ENCODE data around the gene MME.
"Not testable (repeated sequence)": the region's sequence is repeated elsewhere in the genome, so short reads cannot be mapped to it uniquely, and the experiment has no call there.

Gene MME

DNA sequence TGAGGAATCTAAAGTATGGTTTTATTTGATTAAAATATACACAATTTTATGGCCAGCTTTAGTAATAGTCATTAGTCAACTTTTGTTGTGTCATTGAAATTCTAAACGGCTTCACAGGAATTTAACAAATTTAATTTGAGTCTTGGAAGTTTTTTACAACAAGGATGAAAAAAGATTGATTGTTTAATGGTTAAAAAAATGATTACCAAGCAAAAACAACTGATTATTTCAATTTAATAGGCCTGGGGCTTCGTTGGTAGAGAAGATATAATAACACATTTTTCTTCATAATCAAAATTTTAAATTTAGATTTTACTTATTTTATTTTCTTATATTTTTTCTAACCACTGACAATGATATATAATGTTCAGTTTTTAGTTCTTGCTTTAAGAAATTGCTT is 4.4 kb downstream of the MME start:
- no peak for DNase-seq (ENCODE audit: low read depth)

DNA sequence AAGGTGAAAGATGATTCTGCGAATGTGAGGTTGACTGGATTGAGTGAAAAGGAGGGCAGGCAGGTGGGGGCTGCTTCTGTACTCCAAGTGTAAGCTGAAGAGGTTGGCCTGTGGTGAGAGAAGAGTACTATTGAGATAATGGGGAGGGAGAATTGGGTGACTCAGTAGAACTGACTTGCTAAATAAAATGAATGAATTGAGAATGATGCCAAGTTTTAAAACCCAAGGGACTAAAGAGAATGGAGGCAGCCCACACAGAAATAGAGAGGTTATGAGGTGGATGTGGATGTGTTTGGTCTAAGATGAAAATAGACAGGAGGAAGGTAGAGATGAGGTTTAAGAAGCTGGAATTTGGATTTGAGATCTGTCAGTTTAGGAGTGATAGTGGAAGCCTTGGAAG is 5.9 kb downstream of the MME start:
- DNase-seq (ENCODE audit: low read depth): no peak

DNA sequence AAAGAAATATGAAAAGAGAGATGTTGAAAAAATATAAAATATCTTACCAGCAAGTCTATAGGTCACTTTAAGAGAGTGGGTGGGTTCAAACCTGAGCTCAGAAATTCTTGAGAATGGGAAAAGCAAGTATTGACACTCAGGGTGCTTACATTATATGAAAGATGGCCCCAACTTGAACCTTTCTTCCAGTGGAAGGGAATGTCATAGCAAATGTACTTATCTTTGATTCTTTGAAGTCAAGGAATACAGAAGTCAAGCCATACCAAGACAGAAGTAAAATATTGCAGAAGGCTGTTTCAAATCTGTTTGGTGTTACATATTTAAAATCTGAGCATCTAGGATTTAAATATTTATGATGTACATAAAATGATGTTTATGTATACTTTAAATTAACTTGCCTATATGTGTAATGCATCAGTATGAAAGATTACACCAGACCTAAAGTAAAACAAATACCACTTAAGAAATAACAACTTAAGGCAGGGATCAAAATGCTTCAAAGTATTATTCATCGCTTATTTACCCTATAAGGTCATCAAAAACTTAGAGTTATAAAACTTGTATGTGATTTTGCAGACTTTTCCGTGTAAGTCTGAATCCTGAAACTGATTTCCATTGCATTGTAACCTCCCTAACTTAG is 8.7 kb downstream of the MME start:
- DNase-seq (ENCODE audit: low read depth): no peak

DNA sequence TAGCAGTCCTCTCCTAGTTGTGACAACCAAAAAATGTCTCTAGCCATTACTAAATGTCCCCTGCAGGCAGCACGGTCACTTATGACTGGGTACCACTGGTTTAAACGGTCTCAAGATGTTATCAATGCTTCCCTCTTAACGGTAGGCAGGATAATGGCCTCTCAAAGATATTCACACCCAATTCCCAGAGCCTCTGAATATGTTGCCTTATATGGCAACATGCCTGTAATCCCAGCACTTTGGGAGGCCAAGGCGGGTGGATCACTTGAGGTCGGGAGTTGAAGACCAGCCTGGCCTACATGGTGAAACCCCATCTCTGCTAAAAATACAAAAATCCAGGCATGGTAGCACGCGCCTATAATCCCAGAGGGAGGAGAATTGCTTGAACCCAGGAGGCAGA is 9.4 kb downstream of the MME start:
- no peak for DNase-seq (ENCODE audit: low read depth)

DNA sequence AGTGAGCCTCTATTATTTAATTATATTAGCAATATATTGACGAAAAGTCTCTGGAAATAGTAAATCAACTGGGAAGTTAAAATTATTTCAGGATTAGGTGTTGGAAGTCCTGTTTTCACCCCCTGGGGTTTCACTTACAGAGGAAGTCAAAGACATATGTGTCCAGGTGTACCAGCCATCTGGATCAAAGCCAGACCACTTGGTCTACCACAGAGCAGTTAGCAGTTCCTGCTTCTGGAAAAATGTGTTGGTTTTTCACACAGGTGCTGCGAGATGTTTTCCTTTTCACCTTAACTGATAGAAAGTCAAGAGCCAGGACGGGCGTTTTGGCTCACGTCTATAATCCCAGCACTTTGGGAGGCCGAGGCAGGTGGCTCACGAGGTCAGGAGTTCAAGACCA is 13.1 kb downstream of the MME start:
- no peak for DNase-seq (ENCODE audit: low read depth)

DNA sequence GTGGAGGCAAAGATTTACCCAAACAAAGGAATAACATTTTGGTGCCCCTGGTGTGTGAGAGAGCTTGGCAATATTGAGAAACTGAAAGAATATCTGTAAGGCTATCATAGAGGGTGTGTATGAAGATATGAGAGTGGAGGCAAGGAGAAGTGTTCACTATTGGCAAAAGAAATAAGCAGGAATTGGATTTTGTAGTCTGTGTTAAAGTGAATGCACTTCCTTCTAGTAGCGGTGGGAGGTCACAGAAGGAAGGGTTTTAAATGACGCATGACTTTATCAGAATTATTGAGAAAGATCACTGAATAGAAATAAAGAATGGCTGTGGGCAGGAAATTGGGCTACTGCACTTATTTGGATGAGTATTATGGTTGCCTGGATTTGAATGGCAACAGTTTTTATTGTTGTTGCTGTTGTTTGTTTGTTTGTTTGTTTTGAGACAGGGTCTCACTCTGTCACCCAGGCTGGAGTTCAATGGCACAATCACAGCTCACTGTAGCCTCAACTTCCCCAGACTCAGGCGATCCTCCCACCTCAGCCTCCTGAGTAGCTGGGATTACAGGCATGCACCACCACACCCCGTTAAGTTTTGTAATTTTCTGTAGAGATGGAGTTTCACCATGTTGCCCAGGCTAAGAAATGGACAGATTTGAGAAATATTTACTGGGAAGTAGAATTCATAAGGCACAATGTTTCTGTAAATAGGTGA is 16.3 kb downstream of the MME start:
- DNase-seq (ENCODE audit: low read depth): no peak

DNA sequence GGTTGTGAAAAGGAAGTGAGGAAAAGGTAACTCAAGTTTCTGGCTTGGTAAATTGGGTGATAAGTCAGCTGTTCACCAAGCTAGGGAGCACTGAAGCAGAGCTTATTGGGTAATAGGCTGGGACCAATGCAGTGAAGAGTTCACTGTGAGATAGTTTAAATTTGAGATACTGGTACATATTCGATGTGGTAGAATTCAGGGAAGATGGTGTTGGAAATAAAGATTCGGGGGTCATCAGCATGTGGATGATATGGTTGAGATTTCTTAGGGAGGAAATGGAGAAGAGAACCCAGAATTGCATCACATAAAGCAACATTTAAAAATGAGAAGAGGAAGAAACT is 16.9 kb downstream of the MME start:
- DNase-seq (ENCODE audit: low read depth): no peak

DNA sequence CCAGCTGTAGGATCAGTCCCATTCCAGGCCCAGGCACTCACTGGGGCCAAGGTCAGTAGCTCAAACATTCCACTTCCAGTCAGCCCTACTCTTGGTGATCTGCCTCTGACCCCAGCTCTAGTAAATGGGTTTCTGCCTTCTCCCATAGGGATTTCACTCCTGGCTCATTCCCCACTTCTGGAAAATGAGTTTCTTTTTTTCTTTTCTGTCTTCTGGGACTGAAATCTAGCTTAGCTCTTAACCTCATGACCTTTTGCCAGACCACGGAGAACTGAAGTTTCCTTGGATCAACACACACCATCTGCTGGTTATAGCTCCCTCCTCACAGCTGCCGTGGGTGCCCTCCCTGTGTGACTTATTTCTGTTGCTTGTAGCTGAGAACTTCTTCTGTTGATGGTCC is 21.3 kb downstream of the MME start:
- peak; percentile 39 for DNase-seq (ENCODE audit: low read depth)

DNA sequence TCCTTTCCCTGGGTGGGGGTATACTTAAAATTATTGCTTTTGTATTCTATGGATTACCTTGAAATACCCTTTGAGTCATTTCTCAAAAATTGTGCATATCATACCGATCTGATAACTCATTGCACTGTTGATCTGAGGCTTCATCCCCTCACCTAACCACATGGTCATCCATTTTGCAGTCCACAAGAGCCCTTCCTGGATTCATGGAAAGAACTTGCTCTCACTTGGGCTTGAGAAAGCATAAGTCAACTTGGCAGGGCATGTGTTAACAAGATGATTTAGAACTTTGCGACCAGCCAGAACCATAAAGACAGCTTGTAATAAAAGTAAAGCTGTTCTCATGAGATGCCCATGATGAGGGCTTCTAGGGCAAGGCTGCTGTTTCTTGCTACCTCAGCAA is 22.2 kb downstream of the MME start:
- DNase-seq (ENCODE audit: low read depth): peak; percentile 80

DNA sequence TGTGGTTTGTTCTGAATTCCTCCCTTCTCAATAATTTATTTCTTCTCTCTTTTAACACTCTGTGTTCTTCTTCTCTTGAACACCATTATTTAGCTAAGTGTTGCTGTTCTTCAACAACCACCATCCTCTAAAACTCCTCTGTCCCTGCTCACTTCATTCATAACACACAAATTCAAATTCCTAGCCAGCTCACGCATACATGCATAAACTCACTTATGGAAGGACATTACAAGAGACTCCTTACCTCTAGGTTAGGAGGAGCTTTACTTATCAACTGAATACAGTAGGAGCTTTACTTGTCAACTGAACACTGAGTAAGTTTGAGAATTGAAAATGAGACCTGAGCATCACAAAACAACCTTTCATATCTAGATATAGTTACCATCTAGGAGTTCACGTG is 23.6 kb downstream of the MME start:
- DNase-seq (ENCODE audit: low read depth): no peak

DNA sequence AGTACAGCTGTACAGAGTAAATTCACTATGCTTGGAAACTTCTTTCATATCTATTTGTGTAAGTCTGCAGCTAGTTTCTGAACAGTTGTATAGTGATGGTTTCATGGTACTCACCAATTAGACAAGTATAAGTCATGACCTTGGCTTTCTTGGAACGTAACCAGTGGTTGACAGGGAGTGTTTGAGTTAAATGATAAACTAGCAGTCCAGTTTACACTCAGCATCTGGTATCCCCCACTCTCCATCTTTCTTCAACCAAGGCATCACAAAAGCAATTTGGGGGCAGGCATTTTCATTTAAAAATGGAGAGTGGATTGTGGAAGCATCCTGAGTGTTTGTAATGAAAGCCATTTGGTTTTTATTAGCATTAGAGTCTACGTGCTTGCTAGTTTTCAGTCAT is 26.0 kb downstream of the MME start:
- DNase-seq (ENCODE audit: low read depth): no peak

DNA sequence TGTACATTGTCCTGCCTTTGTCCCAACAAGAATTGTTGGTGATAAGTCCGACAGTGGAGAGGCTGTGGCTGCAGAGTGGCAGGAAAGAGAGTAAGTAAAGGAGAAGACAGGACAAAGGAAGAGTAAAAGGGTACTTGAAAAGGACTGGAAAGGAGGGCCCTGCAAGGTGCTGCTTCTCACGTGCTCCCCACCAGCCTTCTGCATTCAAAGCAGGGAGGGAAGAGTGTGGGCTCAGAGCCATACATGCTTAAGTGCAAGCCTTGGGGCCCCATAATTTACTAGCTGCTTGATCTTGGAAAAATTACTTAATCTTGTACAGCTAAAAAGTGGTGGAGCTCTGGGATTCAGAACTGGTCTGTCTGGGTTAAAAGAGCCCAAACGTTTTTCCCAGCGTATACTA is 29.9 kb downstream of the MME start:
- no peak for DNase-seq (ENCODE audit: low read depth)

DNA sequence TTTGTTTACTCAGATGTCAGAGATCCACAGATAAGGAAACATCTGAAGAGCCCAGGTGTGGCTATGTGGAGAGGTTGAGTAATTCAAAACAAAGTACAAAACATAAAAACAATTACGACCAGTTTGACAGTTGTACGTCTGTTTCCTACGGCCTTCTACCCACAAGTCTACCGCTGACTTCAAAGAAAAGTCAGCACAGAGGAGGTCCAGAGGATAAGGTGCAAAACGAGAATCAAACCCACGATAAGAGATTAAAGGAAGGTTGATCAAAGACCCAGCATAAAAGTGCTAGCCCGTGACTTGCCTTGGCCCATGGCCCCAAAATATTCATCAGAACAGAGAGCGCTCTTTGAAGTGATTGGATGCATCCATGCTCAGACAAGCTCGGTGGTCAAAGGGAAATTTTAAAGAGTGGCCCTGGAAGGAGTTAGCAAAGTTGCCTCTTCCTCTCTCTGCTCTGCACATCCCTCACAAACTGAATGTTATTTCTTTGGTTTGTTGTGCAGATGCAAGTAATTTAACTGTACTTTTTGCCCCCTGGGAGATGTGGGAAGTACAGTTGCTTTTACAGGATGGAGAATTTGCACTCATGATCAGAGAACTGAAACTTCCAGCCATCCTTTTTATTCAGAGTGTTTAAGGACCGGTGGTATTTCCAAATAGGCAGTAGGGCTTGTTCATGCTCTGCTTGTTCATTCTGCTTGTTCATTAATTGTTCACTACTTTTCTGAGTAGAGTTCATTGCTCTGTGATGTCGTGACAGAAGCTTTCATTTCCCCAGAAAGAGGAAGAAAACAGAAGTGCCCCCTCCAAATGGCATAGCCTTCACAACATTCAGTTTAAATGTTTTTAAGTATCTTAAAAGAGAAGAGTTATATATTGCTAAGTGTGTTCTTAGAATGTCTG is 31.1 kb downstream of the MME start:
- no peak for DNase-seq (ENCODE audit: low read depth)

DNA sequence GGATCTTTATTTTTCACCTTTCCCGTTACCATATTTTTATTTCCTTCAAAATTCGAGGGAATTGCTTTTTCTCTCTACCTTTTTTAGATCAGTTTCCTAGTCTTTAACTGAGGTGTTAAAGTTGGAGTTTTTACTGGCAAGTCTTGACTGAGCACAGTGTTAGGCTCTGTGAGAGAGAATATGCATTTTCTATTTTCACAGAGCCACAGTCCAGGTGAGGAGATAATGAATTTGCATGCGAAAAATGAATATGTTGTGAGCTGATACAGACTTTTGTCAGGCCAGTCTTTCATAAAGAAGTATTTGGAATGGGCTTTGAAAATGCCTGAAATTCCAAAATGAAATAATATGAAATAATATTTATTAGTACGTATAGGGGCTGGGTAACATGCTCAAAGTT is 31.9 kb downstream of the MME start:
- DNase-seq (ENCODE audit: low read depth): no peak

DNA sequence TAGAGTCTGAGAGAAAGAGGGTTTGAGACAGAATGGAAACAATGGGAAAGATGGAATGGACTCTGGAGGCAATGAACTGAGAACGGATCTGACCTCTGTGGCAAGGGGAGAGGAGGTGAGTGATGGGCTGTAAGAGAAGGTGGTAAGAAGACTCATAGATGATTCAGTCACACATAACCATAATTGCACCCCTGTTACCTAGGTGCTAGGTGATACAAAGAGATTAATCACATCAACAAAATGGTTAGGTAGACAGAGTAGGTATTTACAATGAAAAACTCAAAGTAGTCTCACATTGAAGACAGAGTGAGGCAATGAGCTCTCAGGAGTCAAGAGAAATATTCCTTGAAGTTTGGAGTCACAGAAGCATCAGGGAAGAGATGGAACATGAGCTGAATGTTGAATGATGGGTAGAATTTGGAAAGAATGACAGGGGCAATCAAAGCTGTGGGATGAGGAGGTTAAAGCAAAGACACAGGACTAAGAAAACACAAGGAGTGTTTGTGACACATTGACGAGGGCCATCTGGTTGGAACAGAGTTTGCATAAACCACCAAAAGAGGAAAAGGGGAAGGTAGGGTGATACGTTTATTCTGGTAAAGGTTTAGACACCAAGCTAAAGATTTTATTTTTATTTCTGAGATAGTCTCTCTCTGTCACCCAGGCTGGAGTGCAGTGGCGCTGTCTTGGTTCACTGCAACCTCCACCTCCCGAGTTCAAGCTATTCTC is 32.7 kb downstream of the MME start:
- DNase-seq (ENCODE audit: low read depth): no peak

DNA sequence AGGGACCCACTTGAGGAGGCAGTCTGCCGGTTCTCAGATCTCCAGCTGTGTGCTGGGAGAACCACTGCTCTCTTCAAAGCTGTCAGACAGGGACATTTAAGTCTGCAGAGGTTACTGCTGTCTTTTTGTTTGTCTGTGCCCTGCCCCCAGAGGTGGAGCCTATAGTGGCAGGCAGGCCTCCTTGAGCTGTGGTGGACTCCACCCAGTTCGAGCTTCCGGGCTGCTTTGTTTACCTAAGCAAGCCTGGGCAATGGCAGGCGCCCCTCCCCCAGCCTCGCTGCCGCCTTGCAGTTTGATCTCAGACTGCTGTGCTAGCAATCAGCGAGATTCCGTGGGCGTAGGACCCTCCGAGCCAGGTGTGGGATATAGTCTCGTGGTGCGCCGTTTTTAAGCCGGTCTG is 44.6 kb downstream of the MME start:
- DNase-seq (ENCODE audit: low read depth): not testable (repeated sequence)

DNA sequence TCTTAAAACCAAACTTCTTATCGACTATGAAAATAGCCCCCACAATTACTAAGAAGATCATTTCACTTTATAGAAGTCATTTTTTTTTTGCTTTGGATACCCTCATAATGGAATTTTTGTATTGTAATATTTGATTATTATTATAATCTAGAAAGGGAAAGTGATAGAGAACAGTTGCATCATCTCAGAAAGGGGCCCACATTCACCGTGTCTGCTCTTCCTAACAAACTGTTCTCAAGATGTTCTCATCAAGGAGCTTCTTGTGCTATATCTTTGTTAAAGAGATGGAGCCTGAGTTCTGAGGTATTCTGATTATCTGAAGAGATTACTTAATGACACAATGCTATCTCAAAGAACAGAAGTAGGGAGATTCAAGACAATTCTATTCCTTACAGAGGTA is 49.3 kb downstream of the MME start:
- no peak for DNase-seq (ENCODE audit: low read depth)

DNA sequence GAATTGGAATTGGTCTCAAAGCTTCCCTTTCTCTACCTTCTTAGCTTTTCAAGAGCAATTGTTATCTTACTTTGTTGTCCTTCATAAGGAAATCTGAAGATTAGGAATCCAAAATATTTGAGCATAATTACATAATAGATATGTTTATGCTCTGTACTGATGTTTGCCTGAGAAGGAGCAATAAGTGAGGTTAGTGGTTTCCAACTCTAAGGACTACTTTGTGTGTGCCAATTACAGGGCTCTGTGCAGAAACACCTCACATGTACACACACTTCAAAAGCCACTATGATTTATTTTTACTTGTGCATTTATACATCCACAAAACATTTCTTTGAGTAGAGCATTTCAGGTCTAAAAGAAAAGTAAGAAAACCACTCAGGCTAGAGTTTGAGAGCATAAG is 49.9 kb downstream of the MME start:
- DNase-seq (ENCODE audit: low read depth): no peak

DNA sequence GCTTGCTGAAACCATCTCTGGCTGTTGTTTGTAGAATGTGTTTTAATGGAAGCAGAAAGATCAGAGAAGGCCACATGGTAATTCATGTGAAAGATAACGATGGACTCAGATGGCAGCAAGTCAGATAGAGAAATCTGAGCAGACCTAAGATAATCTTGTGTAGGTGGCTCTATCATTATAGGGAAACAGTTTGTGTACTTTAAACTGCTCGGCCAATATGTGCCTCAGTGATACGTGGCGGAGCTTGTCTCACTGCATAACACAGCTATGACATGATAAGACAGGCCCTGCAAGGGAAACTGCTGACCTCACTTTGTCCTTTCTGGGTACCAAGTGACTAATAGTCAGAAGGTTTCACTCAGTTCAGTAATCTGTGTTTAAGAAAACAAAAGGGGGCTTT is 51.0 kb downstream of the MME start:
- peak; percentile 27 for DNase-seq (ENCODE audit: low read depth)

DNA sequence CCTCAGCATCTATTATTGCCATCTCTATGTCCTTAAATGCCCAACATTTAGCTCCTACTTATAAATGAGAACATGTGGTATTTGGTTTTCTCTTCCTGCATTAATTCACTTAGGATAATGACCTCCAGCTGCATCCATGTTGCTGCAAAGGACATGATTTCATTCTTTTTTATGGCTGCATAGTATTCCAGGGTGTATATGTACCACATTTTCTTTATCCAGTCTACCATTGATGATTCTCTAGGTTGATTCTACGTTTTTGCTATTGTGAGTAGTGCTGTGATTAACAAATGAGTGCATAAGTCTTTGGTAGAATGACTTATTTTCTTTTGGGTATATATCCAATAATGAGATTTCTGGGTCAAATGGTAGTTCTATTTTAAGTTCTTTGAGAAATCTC is 54.2 kb downstream of the MME start:
- DNase-seq (ENCODE audit: low read depth): not testable (repeated sequence)

DNA sequence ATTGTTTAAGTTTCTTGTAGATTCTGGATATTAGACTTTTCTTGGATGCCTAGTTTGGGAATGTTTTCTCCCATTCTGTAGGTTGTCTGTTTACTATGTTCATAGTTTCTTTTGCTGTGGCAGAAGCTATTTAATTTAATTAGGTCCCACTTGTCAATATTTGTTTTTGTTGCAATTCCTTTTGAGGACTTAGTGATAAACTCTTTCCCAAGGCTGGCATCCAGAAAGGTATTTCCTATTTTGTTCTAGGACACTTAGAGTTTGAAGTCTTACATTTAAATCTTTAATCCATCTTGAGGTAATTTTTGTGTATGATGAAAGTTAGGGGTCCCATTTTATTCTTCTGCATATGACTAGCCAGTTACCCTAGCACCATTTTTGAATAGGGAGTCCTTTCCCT is 54.9 kb downstream of the MME start:
- no peak for DNase-seq (ENCODE audit: low read depth)

DNA sequence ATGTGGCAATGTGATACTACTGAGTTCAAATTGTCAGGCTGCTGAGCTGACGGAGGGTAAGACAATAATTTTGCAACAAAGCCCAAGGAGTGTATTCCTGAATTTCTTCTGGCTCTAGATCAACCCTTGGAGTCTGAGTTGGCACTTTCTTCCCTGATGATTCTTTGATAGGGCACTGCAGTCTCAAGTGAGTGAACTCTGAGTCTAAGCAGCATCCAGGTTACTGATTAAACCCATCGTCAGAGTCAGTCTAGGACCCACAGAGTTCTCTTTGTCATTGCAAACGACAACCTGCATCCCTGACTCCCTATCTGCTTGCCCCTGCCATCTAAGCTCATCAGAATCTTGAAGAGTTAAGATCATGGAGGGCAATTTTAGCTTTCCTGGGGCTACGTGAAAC is 58.6 kb downstream of the MME start:
- no peak for DNase-seq (ENCODE audit: low read depth)

DNA sequence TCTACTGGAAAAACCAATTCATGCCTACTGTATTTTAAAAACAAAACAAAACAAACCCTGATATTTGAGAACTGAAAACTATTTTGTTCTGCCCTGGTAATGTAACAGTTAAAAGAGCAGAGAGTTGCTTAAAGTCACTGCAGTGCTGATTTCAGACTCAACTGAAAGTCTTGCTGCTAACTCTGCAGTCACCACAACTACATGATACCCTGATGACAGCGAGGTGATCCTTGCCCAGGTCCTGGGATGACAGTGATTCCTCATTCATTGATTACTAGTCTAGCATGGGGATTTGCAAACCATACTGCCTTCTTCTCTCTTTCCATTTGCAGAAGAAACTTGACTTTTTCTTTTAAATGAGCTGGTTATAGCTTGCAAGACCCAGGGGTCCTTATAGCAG is 67.5 kb downstream of the MME start:
- no peak for DNase-seq (ENCODE audit: low read depth)

Measured in ELR (cell line).